IMR-90 (cell line): Measurements from ENCODE around the gene RALGAPB. TPM values are rescaled to one million over a fixed set of nuclear protein-coding genes. Genes with fewer than 3 reads are reported as not detected.

ENCODE experiments used
- ATAC-seq: fragments of 200-7000 bp; cut with Tn5 transposase; 2 replicates; pipeline ENCODE4 v1.9.1; 2020; ENCODE audit warnings: low read depth, mild to moderate bottlenecking, moderate library complexity
- BruUV-seq: library from RNA; stranded (reverse); fragments of 400-500 nt; replicated peaks from 2 replicates; lab custom pipeline; 2021; lab: Mats Ljungman, UMichigan
- CTCF ChIA-PET: fragments of 300-600 bp; formaldehyde crosslinking; extraction: SDS; loops from one replicate; lab custom pipeline; 2021; ENCODE audit warnings: antibody characterized with exemption; lab: Yijun Ruan, JAX
- POLR2A ChIA-PET: fragments of 300-600 bp; sonication (Branson Sonifier 250); formaldehyde crosslinking; loops from one replicate; lab custom pipeline; 2022; ENCODE audit warnings: antibody characterized with exemption; ENCODE audit not compliant: unreplicated experiment; lab: Charles Lee
- DNase-seq: peaks from one replicate; pipeline ENCODE4 v3.0.0; 2013
- H2AFZ ChIP-seq: replicated peaks from 2 replicates; pipeline ENCODE3; 2013; ENCODE audit warnings: low read length, mild to moderate bottlenecking; ENCODE audit not compliant: poor library complexity
- H2AK5ac ChIP-seq: 2 replicates; pipeline ENCODE4 v1.6.1; 2013; ENCODE audit warnings: low read depth, low read length, inconsistent platforms
- H2AK9ac ChIP-seq: replicated peaks from 2 replicates; pipeline ENCODE3; 2013; ENCODE audit warnings: mild to moderate bottlenecking, low read depth, low read length, moderate library complexity; ENCODE audit not compliant: poor library complexity
- H2BK120ac ChIP-seq: 2 replicates; pipeline ENCODE4 v1.6.1; 2013; ENCODE audit warnings: low read depth, low read length, inconsistent platforms
- H2BK15ac ChIP-seq: 3 replicates; pipeline ENCODE4 v1.6.1; 2013; ENCODE audit warnings: low read depth, low read length, inconsistent platforms
- H2BK20ac ChIP-seq: 2 replicates; pipeline ENCODE4 v1.6.1; 2013; ENCODE audit warnings: low read depth, mild to moderate bottlenecking, inconsistent platforms, low read length, moderate library complexity
- H2BK5ac ChIP-seq: 2 replicates; pipeline ENCODE4 v1.6.1; 2013; ENCODE audit warnings: mild to moderate bottlenecking, low read depth, low read length, inconsistent platforms; ENCODE audit not compliant: poor library complexity, severe bottlenecking
- H3K14ac ChIP-seq: replicated peaks from 2 replicates; pipeline ENCODE4 v1.6.1; 2013; ENCODE audit warnings: low read depth, low read length, inconsistent platforms
- H3K18ac ChIP-seq: 2 replicates; pipeline ENCODE4 v1.6.1; 2013; ENCODE audit warnings: low read depth, low read length, control low read depth
- H3K23ac ChIP-seq: 2 replicates; pipeline ENCODE4 v1.6.1; 2013; ENCODE audit warnings: low read depth, low read length, inconsistent platforms
- H3K27ac ChIP-seq: 2 replicates; pipeline ENCODE4 v1.5.1; 2013; ENCODE audit warnings: mild to moderate bottlenecking, control low read depth, low read length; ENCODE audit not compliant: insufficient read depth
- H3K27me3 ChIP-seq: 2 replicates; pipeline ENCODE4 v1.6.1; 2013; ENCODE audit warnings: low read length; ENCODE audit not compliant: control insufficient read depth, insufficient read depth
- H3K36me3 ChIP-seq: 2 replicates; pipeline ENCODE4 v1.6.1; 2013; ENCODE audit warnings: low read length, mixed read lengths; ENCODE audit not compliant: control insufficient read depth, insufficient read depth
- H3K4ac ChIP-seq: 2 replicates; pipeline ENCODE4 v1.6.1; 2013; ENCODE audit warnings: low read depth, low read length, inconsistent platforms
- H3K4me1 ChIP-seq: 2 replicates; pipeline ENCODE4 v1.6.1; 2013; ENCODE audit warnings: low read length, mixed read lengths; ENCODE audit not compliant: control insufficient read depth, insufficient read depth
- H3K4me2 ChIP-seq: 2 replicates; pipeline ENCODE4 v1.6.1; 2013; ENCODE audit warnings: low read depth, mild to moderate bottlenecking, control low read depth, low read length, moderate library complexity
- H3K4me3 ChIP-seq: 2 replicates; pipeline ENCODE4 v1.5.1; 2013; ENCODE audit warnings: low read depth, mild to moderate bottlenecking, control low read depth, low read length, moderate library complexity; ENCODE audit not compliant: insufficient read depth
- H3K56ac ChIP-seq: 2 replicates; pipeline ENCODE4 v1.6.1; 2013; ENCODE audit warnings: low read length, inconsistent platforms; ENCODE audit not compliant: insufficient read depth; ENCODE audit errors: extremely low read depth
- H3K79me1 ChIP-seq, 2 experiments: 2 replicates each; pipeline ENCODE4 v1.6.1; 2013; ENCODE audit warnings: low read length in 2 of 2, inconsistent platforms in 1 of 2, low read depth in 1 of 2
- H3K9ac ChIP-seq: 2 replicates; pipeline ENCODE4 v1.6.1; 2013; ENCODE audit warnings: low read depth, low read length, control low read depth
- H3K9me1 ChIP-seq: 2 replicates; pipeline ENCODE4 v1.6.1; 2013; ENCODE audit warnings: low read length, inconsistent platforms; ENCODE audit not compliant: insufficient read depth
- H3K9me3 ChIP-seq: 2 replicates; pipeline ENCODE4 v1.6.1; 2013; ENCODE audit warnings: low read length; ENCODE audit not compliant: control insufficient read depth, insufficient read depth
- H4K20me1 ChIP-seq: 2 replicates; pipeline ENCODE4 v1.6.1; 2013; ENCODE audit warnings: low read length, inconsistent platforms; ENCODE audit not compliant: insufficient read depth
- H4K5ac ChIP-seq: 2 replicates; pipeline ENCODE4 v1.6.1; 2013; ENCODE audit warnings: mild to moderate bottlenecking, low read depth, low read length, control low read depth
- H4K8ac ChIP-seq, 2 experiments: 2 replicates each; pipeline ENCODE4 v1.6.1; 2013; ENCODE audit warnings: low read depth in 2 of 2, low read length in 2 of 2, control low read depth in 1 of 2, inconsistent platforms in 1 of 2
- H4K91ac ChIP-seq: 2 replicates; pipeline ENCODE4 v1.6.1; 2013; ENCODE audit warnings: low read depth, low read length, inconsistent platforms; ENCODE audit not compliant: insufficient read depth
- CEBPB ChIP-seq: IDR thresholded peaks from 2 replicates; pipeline ENCODE4 v1.6.1; 2012; ENCODE audit warnings: low read depth, low read length, improper control_type of control experiment
- CHD1 ChIP-seq: IDR thresholded peaks from 2 replicates; pipeline ENCODE4 v1.6.1; 2012; ENCODE audit warnings: low read depth, low read length, improper control_type of control experiment
- MAZ ChIP-seq: IDR thresholded peaks from 2 replicates; pipeline ENCODE4 v1.6.1; 2012; ENCODE audit warnings: low read depth, mild to moderate bottlenecking, low read length, improper control_type of control experiment, moderate library complexity, borderline replicate concordance
- MXI1 ChIP-seq: IDR thresholded peaks from 2 replicates; pipeline ENCODE4 v1.6.1; 2012; ENCODE audit warnings: low read depth, mild to moderate bottlenecking, low read length, moderate library complexity, borderline replicate concordance
- WGBS, 2 experiments: methylation state at CpG; one replicate each; pipeline versions ENCODE4 v1.1.5 to v1.1.7; 2013; ENCODE audit warnings: missing lambda C conversion rate in 2 of 2; ENCODE audit not compliant: insufficient read length in 1 of 2; ENCODE audit errors: extremely low coverage in 2 of 2; 5-methylcytosine and 5-hydroxymethylcytosine counted together
- dilution Hi-C: fragments of 300-500 bp; cut with HindIII; formaldehyde crosslinking; loops from one replicate; pipeline ENCODE4 v1.14.3; 2018; ENCODE audit warnings: low sequenced_read_pairs; ENCODE audit not compliant: unreplicated experiment
- in situ Hi-C: fragments of 300-500 bp; cut with MboI; formaldehyde crosslinking; loops from 3 replicates; pipeline ENCODE4 v1.14.3; 2019; ENCODE audit warnings: low sequenced_read_pairs, inconsistent platforms, mixed read lengths
- intact Hi-C: fragments of 100-400 bp; cut with micrococcal nuclease; formaldehyde crosslinking; loops from 2 replicates; pipeline ENCODE4 v1.10.0; 2022
- polyA plus RNA-seq, 3 experiments: library from polyadenylated mRNA; depleted of rRNA; stranded (reverse); fragments of >200 nt; gene quantifications; 2 replicates each; pipeline ENCODE4 v1.2.3, GENCODE V29; 2012; ENCODE audit warnings: low replicate concordance in 1 of 3
- total RNA-seq: library from RNA; depleted of rRNA; stranded (reverse); fragments of >200 nt; gene quantifications from 2 replicates; pipeline ENCODE4 v1.2.3, GENCODE V29; 2012
- TF ChIP-seq, protein P1 (sequence below): fragments of 150-350 bp; IDR thresholded peaks from 2 replicates; pipeline ENCODE4 v1.6.1; 2017; ENCODE audit warnings: mild to moderate bottlenecking, antibody characterized with exemption, low read length, low read depth
- TF ChIP-seq, protein P2 (sequence below): fragments of 150-350 bp; IDR thresholded peaks from 2 replicates; pipeline ENCODE4 v1.6.1; 2016; ENCODE audit warnings: low read depth, mild to moderate bottlenecking, low read length, moderate library complexity, borderline replicate concordance

RALGAPB gene
- total and polyA plus RNA-seq, 2 of the 4 experiments (the other 2 are of a cell fraction): 12.7 to 30.3 TPM

DNA sequence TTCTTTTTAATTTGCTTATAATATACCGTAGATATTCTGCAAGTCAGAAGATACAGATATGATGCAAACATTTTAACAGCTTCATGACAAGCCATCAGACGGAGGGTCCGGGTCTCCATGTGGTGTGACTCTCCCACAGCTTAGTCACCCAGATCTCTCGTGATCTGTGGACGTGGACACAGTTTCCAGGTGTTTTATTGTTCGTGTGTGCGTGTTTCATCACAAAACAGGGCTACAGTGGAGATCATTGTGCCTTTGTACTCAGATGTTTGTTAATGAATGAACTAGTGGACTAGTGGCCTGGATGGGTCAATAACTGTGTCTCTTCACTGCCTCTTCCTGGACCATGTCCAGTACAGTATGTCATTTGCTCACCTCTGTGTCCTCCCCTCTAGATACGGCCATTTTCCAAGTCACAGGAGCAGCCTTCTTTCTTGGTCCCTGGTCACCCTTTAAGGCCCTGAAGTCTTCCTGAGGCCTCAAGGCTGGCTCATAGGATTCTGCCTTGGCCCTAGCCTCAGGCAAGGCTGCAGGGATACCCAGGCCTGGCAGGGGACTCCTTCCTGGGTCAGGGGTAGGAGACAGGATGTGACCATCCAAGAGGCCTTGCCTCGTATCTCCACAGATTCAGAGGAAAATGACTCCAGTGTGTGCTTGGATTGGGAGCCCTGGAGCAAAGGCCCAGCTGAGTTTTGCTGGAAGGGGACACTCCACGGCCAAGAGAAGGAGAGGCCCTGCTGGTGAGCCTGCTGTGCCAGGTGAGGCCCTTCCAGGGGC lies 112.9 kb downstream of the RALGAPB start:
- H3K27ac ChIP-seq: no peak overlapping the region
- in situ Hi-C loops: no loop called here
- H2AFZ ChIP-seq: no peak overlapping the region
- H2AK9ac ChIP-seq: no peak overlapping the region
- no peak overlapping the region for H2BK120ac ChIP-seq
- no peak for ATAC-seq
- H3K23ac ChIP-seq: no peak overlapping the region; the same call in 1 of the 2 replicates
- no peaks in the 10 kb centered on the region for H3K9me3 ChIP-seq
- ChIA-PET POLR2A (interaction anchor here (0.6 kb wide), 1 partner anchor 221 kb away, joined by 3 read pairs; no protein-coding TSS in a partner anchor), CTCF (no interaction called here)
- H3K79me1 ChIP-seq: no peaks in the 10 kb centered on the region
- H3K4me2 ChIP-seq: no peak overlapping the region
- intact Hi-C loops: no loop called here
- BruUV-seq: no TSS peak
- H3K27me3 ChIP-seq: peaks cover 26% of the 10 kb centered on the region
- H3K36me3 ChIP-seq: no peaks in the 10 kb centered on the region
- dilution Hi-C loops: no loop called here
- 78% methylated on average over 1 of the region's 10 CpGs; no CpG with 5 or more reads in 1 of the 2 experiments for WGBS, 2 experiments
- no peak overlapping the region for H3K9ac ChIP-seq
- no peak overlapping the region for H3K56ac ChIP-seq
- H3K9me1 ChIP-seq: no peaks in the 10 kb centered on the region
- H3K18ac ChIP-seq: no peak overlapping the region
- H3K4ac ChIP-seq: no peak overlapping the region
- no peak overlapping the region for H3K4me3 ChIP-seq
- H3K4me1 ChIP-seq: no peaks in the 10 kb centered on the region
- TF ChIP-seq, protein P1, sequence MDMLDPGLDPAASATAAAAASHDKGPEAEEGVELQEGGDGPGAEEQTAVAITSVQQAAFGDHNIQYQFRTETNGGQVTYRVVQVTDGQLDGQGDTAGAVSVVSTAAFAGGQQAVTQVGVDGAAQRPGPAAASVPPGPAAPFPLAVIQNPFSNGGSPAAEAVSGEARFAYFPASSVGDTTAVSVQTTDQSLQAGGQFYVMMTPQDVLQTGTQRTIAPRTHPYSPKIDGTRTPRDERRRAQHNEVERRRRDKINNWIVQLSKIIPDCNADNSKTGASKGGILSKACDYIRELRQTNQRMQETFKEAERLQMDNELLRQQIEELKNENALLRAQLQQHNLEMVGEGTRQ: no peak
- TF ChIP-seq CEBPB (no peak), MXI1 (no peak), MAZ (no peak), CHD1 (no peak)
- TF ChIP-seq, protein P2, sequence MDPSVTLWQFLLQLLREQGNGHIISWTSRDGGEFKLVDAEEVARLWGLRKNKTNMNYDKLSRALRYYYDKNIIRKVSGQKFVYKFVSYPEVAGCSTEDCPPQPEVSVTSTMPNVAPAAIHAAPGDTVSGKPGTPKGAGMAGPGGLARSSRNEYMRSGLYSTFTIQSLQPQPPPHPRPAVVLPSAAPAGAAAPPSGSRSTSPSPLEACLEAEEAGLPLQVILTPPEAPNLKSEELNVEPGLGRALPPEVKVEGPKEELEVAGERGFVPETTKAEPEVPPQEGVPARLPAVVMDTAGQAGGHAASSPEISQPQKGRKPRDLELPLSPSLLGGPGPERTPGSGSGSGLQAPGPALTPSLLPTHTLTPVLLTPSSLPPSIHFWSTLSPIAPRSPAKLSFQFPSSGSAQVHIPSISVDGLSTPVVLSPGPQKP: no peak
- H2BK15ac ChIP-seq: no peak overlapping the region
- H4K20me1 ChIP-seq: no peaks in the 10 kb centered on the region
- H2BK5ac ChIP-seq: no peak overlapping the region
- H4K8ac ChIP-seq: no peak overlapping the region
- H3K14ac ChIP-seq: no peak overlapping the region
- no peak overlapping the region for H2BK20ac ChIP-seq
- no peak overlapping the region for H4K5ac ChIP-seq
- H4K91ac ChIP-seq: no peak overlapping the region
- no peak overlapping the region for H2AK5ac ChIP-seq
- DNase-seq: no peak
